Type B pancreatic cell (in vitro differentiated cells): ENCODE results near the gene IFITM2. TPM values are rescaled to one million over a fixed set of nuclear protein-coding genes. Genes with fewer than 3 reads are reported as not detected.
"Not testable (repeated sequence)": the region's sequence is repeated elsewhere in the genome, so short reads cannot be mapped to it uniquely, and the experiment has no call there.

Experiments used
- DNase-seq: peaks from one replicate; pipeline ENCODE4 v3.0.0; 2021; ENCODE audit warnings: mixed read lengths; ENCODE audit not compliant: unreplicated experiment; ENCODE audit errors: extremely low spot score
- H3K27ac Mint-ChIP-seq: 2 replicates; pipeline ENCODE4 v1.8.0; 2021; ENCODE audit warnings: mild to moderate bottlenecking, mixed read lengths
- H3K27me3 Mint-ChIP-seq: 2 replicates; pipeline ENCODE4 v1.8.0; 2021; ENCODE audit warnings: mixed read lengths
- H3K36me3 Mint-ChIP-seq: 2 replicates; pipeline ENCODE4 v1.8.0; 2021; ENCODE audit warnings: mixed read lengths
- H3K4me1 Mint-ChIP-seq: one replicate; pipeline ENCODE4 v1.8.0; 2021; ENCODE audit warnings: mixed read lengths; ENCODE audit not compliant: unreplicated experiment
- H3K4me3 Mint-ChIP-seq: 2 replicates; pipeline ENCODE4 v1.8.0; 2021; ENCODE audit warnings: mild to moderate bottlenecking, mixed read lengths
- H3K9me3 Mint-ChIP-seq: 2 replicates; pipeline ENCODE4 v1.8.0; 2021; ENCODE audit warnings: mixed read lengths
- total RNA-seq: library from RNA; stranded (reverse); gene quantifications from 2 replicates; pipeline ENCODE4 v1.2.1, GENCODE V29; 2021; ENCODE audit warnings: low replicate concordance
- TF ChIP-seq, protein P1 (sequence below): fragments of 200-600 bp; sonication (generic); conservative IDR thresholded peaks from 2 replicates; pipeline ENCODE4 v1.5.0; 2021; ENCODE audit warnings: antibody characterized with exemption, mild to moderate bottlenecking

IFITM2 gene
- total RNA-seq, 1 donor from 2014 or later, result 238 TPM

DNA sequence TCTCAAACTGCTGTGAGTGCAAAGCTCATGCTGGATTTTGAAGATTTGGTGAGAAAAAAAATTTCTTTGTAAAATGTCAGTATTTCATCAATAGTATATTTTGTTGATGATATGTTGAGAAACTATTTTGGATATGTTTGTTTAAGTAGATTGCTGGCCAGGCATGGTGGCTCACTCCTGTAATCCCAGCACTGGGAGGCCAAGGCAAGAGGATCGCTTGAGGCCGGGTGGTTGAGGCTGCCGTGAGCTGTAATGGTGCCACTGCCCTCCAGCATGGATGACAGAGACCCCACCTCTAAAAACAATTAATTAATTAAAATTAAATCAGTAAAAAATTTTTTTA, 19.9 kb downstream of the IFITM2 start:
- DNase-seq, result no peak
- Mint-ChIP-seq H3K4me1 (peaks cover 33% of the 10 kb centered on the region), H3K27me3 (no peaks in the 10 kb centered on the region), H3K27ac (no peak overlapping the region), H3K4me3 (no peak overlapping the region), H3K9me3 (peaks cover 6% of the 10 kb centered on the region), H3K36me3 (no peaks in the 10 kb centered on the region)
- TF ChIP-seq, protein P1, sequence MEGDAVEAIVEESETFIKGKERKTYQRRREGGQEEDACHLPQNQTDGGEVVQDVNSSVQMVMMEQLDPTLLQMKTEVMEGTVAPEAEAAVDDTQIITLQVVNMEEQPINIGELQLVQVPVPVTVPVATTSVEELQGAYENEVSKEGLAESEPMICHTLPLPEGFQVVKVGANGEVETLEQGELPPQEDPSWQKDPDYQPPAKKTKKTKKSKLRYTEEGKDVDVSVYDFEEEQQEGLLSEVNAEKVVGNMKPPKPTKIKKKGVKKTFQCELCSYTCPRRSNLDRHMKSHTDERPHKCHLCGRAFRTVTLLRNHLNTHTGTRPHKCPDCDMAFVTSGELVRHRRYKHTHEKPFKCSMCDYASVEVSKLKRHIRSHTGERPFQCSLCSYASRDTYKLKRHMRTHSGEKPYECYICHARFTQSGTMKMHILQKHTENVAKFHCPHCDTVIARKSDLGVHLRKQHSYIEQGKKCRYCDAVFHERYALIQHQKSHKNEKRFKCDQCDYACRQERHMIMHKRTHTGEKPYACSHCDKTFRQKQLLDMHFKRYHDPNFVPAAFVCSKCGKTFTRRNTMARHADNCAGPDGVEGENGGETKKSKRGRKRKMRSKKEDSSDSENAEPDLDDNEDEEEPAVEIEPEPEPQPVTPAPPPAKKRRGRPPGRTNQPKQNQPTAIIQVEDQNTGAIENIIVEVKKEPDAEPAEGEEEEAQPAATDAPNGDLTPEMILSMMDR, result no peak

DNA sequence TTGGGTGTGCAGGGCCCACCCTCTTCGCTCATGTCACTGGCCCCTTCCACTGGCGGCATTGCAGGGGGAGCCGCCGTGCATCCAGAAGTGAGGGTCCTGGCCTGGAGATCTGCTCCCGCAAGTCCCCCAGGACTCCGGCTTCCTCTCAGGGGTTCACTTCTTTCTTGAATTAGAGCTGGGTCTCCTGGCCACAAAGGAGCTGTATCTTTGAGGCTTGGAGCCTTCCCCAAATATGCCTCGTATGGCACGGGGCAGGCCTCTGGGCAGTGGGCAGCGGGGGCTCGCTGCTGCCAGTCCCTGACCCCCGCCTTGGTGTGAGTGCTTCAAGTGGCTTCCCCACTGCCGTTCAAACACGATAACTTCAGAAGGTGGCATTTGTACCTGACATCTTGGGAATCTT, 20.4 kb downstream of the IFITM2 start:
- Mint-ChIP-seq H3K9me3 (peaks cover 6% of the 10 kb centered on the region), H3K27me3 (no peaks in the 10 kb centered on the region), H3K36me3 (no peaks in the 10 kb centered on the region), H3K4me1 (peaks cover 33% of the 10 kb centered on the region), H3K27ac (no peak overlapping the region), H3K4me3 (no peak overlapping the region)
- DNase-seq, result no peak
- TF ChIP-seq, protein P1, result no peak

DNA sequence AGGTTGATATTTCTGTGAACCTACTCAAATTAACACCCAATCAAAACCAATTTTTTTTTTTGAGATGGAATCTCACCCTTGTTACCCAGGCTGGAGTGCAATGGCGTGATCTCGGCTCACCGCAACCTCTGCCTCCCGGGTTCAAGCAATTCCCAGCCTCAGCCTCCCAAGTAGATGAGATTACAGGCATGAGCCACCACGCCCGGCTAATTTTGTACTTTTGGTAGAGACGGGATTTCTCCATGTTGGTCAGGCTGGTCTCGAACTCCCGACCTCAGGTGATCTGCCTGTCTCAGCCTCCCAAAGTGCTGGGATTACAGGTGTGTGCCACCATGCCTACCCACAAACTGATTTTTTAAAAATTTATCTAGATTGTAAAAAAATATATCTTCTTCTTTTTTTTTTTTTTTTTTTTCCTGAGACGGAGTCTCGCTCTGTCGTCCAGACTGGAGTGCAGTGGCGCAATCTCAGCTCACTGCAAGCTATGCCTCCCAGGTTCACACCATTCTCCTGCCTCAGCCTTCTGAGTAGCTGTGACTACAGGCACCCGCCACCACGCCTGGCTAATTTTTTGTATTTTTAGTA, 21.0 kb downstream of the IFITM2 start:
- H3K9me3 Mint-ChIP-seq, H3K36me3 Mint-ChIP-seq, DNase-seq, H3K27me3 Mint-ChIP-seq, H3K27ac Mint-ChIP-seq, H3K4me3 Mint-ChIP-seq: not testable (repeated sequence)
- H3K4me1 Mint-ChIP-seq, result peaks cover 35% of the 10 kb centered on the region

DNA sequence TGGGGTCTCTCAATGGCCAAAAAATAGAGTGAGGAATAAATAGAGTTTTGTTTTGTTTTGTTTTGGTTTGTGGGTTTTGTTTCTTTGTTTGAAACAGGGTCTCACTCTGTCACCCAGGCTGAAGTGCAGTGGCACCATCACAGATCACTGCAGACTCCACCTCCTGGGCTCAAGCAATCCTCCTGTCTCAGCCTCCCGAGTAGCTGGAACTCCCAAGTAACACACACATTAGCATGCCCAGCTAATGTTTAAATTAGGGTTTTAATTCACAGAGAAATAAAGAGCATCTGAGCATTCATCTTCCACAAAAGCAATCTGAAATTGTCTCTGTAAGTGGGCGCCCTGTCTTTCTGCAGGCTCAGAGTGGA, 22.3 kb downstream of the IFITM2 start:
- Mint-ChIP-seq H3K27me3 (no peaks in the 10 kb centered on the region), H3K4me1 (peaks cover 38% of the 10 kb centered on the region), H3K36me3 (no peaks in the 10 kb centered on the region), H3K4me3 (no peak overlapping the region), H3K27ac (no peak overlapping the region), H3K9me3 (peaks cover 6% of the 10 kb centered on the region)
- TF ChIP-seq, protein P1, result no peak
- no peak for DNase-seq

DNA sequence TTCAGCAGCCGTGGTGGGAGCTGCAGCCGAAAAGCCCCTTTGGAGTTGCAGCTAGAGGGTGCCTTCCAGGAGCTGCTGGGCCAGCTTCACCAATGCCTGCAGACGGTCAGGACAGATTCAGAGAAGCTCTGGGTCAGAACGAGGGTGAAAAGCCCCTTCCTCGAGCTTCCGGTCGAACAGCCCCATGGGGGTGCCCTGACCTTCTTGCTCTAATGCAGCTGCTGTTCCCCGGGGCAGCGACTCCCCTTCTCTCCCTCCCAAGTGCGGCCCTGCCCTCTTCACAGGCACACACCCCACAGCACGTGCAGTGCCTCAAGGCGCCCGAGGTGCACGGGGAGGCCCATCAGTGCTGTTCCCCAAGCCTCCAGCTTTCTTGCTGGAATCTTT, 22.7 kb downstream of the IFITM2 start:
- no peak overlapping the region for H3K4me3 Mint-ChIP-seq
- no peak overlapping the region for H3K27ac Mint-ChIP-seq
- H3K27me3 Mint-ChIP-seq, result no peaks in the 10 kb centered on the region
- no peaks in the 10 kb centered on the region for H3K36me3 Mint-ChIP-seq
- peaks cover 6% of the 10 kb centered on the region for H3K9me3 Mint-ChIP-seq
- DNase-seq, result no peak
- H3K4me1 Mint-ChIP-seq, result peaks cover 37% of the 10 kb centered on the region
- TF ChIP-seq, protein P1, result no peak

DNA sequence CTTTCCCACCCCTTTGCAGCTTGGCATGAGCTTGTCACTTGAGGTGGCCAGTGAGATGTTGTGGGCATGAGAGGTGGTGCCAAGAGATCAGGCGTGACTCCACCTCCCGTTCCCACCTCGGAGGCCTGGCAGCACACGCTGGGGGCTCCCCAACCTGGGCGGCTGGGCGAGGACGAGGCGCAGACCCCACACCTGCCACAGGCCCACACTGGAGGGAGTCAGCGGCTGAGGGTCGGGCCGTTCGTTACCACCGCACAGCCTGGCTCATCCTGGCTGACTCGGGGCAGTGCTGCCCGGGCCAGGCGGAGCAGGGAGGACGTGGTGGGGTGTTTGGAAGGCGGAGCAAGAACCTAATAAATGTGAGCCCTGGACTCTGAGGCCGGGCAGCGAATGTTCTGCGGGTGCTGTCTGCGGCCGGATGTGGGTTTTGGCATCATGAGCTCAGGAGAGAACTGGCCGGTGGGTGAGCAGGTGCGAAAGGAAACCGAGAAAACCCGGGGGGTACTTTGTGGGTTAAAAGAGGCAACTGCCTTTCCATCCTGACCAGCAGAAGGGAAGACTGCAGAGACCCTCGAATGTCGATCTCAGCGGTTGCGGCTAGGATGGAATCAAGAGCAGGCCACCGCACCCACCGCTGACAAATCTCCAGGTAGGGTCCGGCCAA, 23.2 kb downstream of the IFITM2 start:
- peaks cover 6% of the 10 kb centered on the region for H3K9me3 Mint-ChIP-seq
- peaks cover 38% of the 10 kb centered on the region for H3K4me1 Mint-ChIP-seq
- H3K36me3 Mint-ChIP-seq, result no peaks in the 10 kb centered on the region

More for the DNA sequence above, 23.2 kb downstream of the IFITM2 start:
- TF ChIP-seq, protein P1, result no peak
- no peak for DNase-seq
- Mint-ChIP-seq H3K27ac (no peak overlapping the region), H3K27me3 (no peaks in the 10 kb centered on the region), H3K4me3 (no peak overlapping the region)
